ENCODE measurements around the gene CSTF1.

- no peak for TF ChIP-seq CTCF (conservative IDR thresholded peaks at IDR 0.05 in 1 of 2, IDR thresholded peaks at IDR 0.05 in 1 of 2; ENCODE audit: low read depth in 1 of 2, low read length in 2 of 2)
- no peak for TF ChIP-seq EZH2 (IDR thresholded peaks at IDR 0.05; ENCODE audit: low read length, missing control alignments)
Measured at GRCh38 chr20:56428881-56429280, 36.4 kb downstream of the CSTF1 start.
